ENCODE measurements around the gene SEMA6A.

DNA sequence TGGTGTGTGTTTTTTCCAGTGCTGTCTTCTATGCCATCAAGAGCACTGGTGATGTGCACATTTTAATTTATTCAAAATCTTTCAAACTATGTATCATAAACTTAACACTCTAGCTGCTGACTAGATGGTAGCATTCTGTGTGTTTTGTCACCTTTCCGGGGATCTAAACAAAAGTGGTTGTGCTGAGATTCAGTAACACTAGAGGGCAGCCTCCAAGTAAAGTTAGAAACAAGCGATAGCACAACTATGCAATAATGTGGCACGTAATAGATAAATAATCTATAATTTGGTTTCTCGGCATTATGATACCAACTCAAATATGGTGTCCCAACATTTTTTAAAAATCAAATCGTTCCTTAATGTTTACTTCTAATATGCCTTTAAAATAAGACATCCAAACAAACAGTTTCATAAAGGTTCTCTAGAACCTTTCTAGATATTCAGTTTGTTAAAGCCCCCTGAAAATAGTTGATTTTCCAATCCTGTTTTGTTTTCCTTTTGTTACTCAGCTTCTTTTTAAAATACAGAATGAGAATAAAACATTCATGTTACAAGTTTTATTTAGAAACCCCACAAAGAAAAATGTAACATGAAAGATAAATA is 16.9 kb downstream of the SEMA6A start:
- no peak for TF ChIP-seq POLR2A (IDR thresholded peaks at IDR 0.05; ENCODE audit: low read depth, low read length)
- TF ChIP-seq POLR2AphosphoS5 (IDR thresholded peaks at IDR 0.05; ENCODE audit: low read depth, low read length) = no peak
- no peak for TF ChIP-seq TAF1 (IDR thresholded peaks at IDR 0.05; ENCODE audit: borderline replicate concordance, low read depth, low read length)
